B cell (primary cell): ENCODE results near the gene ADGRF1. TPM values are rescaled to one million over a fixed set of nuclear protein-coding genes. Genes with fewer than 3 reads are reported as not detected.

Experiments
- ATAC-seq: fragments of 200-7000 bp; cut with Tn5 transposase; one replicate; pipeline ENCODE4 v1.10.0; 2021; ENCODE audit warnings: low read depth, mild to moderate bottlenecking, moderate number of reproducible peaks, moderate library complexity
- CTCF ChIA-PET: fragments of 350-600 bp; sonication (Branson Sonifier 250); formaldehyde crosslinking; loops from one replicate; lab custom pipeline; 2021; ENCODE audit warnings: antibody characterized with exemption, inconsistent platforms; lab: Charles Lee
- POLR2A ChIA-PET: fragments of 350-600 bp; sonication (Branson Sonifier 250); formaldehyde crosslinking; loops from one replicate; lab custom pipeline; 2021; ENCODE audit warnings: antibody characterized with exemption; lab: Charles Lee
- DNase-seq: peaks from one replicate; pipeline ENCODE4 v3.0.0; 2013
- H2AFZ ChIP-seq: 2 replicates; pipeline ENCODE4 v1.6.1; 2012; ENCODE audit warnings: mild to moderate bottlenecking, low read depth, low read length; ENCODE audit not compliant: insufficient read depth, poor library complexity, severe bottlenecking
- H3K27ac ChIP-seq, 2 donors: 1 replicate in 1 of 2; 2 replicates in 1 of 2; pipeline ENCODE4 v1.5.1; 2012 to 2013; ENCODE audit warnings: low read length in 2 of 2, mild to moderate bottlenecking in 2 of 2, moderate library complexity in 1 of 2
- H3K27me3 ChIP-seq, 4 experiments: fragments of 200-600 bp in 1 of 4; sonication (generic) in 1 of 4; replicated peaks in 1 of 4; 1 replicate in 2 of 4; 2 replicates in 2 of 4; pipeline versions ENCODE4 v1.6.1 to v1.7.0; 2013 to 2016; ENCODE audit warnings: low read length in 3 of 4, mild to moderate bottlenecking in 2 of 4, mixed read lengths in 1 of 4, moderate library complexity in 1 of 4; ENCODE audit not compliant: insufficient read depth in 4 of 4, control insufficient read depth in 3 of 4; ENCODE audit errors: control extremely low read depth in 1 of 4
- H3K36me3 ChIP-seq, 2 experiments: replicated peaks in 1 of 2; 1 replicate in 1 of 2; 2 replicates in 1 of 2; pipeline versions ENCODE4 v1.6.1 to v1.7.1; 2013; ENCODE audit warnings: low read length in 1 of 2; ENCODE audit not compliant: insufficient read depth in 2 of 2, control insufficient read depth in 1 of 2; ENCODE audit errors: control extremely low read depth in 1 of 2, extremely low read depth in 1 of 2
- H3K4me1 ChIP-seq, 2 donors: fragments of 200-600 bp in 1 of 2; sonication (generic) in 1 of 2; 1 replicate in 1 of 2; 2 replicates in 1 of 2; pipeline versions ENCODE4 v1.5.1 to v1.6.1; 2013 to 2017; ENCODE audit warnings: low read length in 2 of 2; ENCODE audit not compliant: control insufficient read depth in 2 of 2, insufficient read depth in 2 of 2
- H3K4me2 ChIP-seq: replicated peaks from 2 replicates; pipeline ENCODE3; 2012; ENCODE audit warnings: mild to moderate bottlenecking, low read depth, low read length; ENCODE audit not compliant: poor library complexity, severe bottlenecking
- H3K4me3 ChIP-seq, 5 experiments: fragments of 200-600 bp in 1 of 5; sonication (generic) in 1 of 5; 1 replicate in 3 of 5; 2 replicates in 2 of 5; pipeline versions ENCODE4 v1.5.1 to v1.7.0; 2011 to 2016; ENCODE audit warnings: low read length in 4 of 5, mild to moderate bottlenecking in 4 of 5, low read depth in 2 of 5, control low read depth in 1 of 5, moderate library complexity in 1 of 5; ENCODE audit not compliant: insufficient read depth in 1 of 5; ENCODE audit errors: control extremely low read depth in 1 of 5, extremely low read depth in 1 of 5
- H3K79me2 ChIP-seq: fragments of 200-600 bp; sonication (generic); one replicate; pipeline ENCODE4 v1.6.0; 2016; ENCODE audit warnings: low read length; ENCODE audit not compliant: control insufficient read depth, insufficient read depth
- H3K9ac ChIP-seq: fragments of 200-600 bp; sonication (generic); 2 replicates; pipeline ENCODE4 v1.6.1; 2017; ENCODE audit warnings: mild to moderate bottlenecking, low read length, moderate library complexity
- H3K9me3 ChIP-seq, 3 donors: one replicate each; pipeline versions ENCODE4 v1.6.1 to v1.7.1; 2013; ENCODE audit warnings: low read length in 2 of 3; ENCODE audit not compliant: control insufficient read depth in 2 of 3, insufficient read depth in 1 of 3; ENCODE audit errors: control extremely low read depth in 1 of 3
- H4K20me1 ChIP-seq: 2 replicates; pipeline ENCODE4 v1.6.0; 2012; ENCODE audit warnings: mild to moderate bottlenecking, low read length; ENCODE audit not compliant: insufficient read depth, control insufficient read depth, poor library complexity, severe bottlenecking
- H3K27ac Mint-ChIP-seq: one replicate; pipeline ENCODE4 v1.8.0; 2021; ENCODE audit warnings: mixed read lengths
- H3K27me3 Mint-ChIP-seq: one replicate; pipeline ENCODE4 v1.8.0; 2021; ENCODE audit warnings: mixed read lengths
- H3K4me1 Mint-ChIP-seq: one replicate; pipeline ENCODE4 v1.8.0; 2021; ENCODE audit warnings: mixed read lengths
- H3K4me3 Mint-ChIP-seq: one replicate; pipeline ENCODE4 v1.8.0; 2021; ENCODE audit warnings: mixed read lengths
- H3K9me3 Mint-ChIP-seq: one replicate; pipeline ENCODE4 v1.8.0; 2022; ENCODE audit warnings: mixed read lengths; ENCODE audit not compliant: insufficient read depth
- CTCF ChIP-seq: fragments of 200-600 bp; IDR thresholded peaks from one replicate; pipeline ENCODE4 v1.8.0; 2022; ENCODE audit warnings: antibody characterized with exemption, mild to moderate bottlenecking
- EZH2 ChIP-seq: IDR thresholded peaks from 2 replicates; pipeline ENCODE4 v1.6.1; 2012; ENCODE audit warnings: borderline replicate concordance, low read depth, mild to moderate bottlenecking, moderate library complexity, low read length; ENCODE audit not compliant: insufficient read depth, poor library complexity, severe bottlenecking
- WGBS: methylation state at CpG from one replicate; pipeline ENCODE4 v1.1.5; 2013; ENCODE audit warnings: missing lambda C conversion rate; ENCODE audit not compliant: insufficient coverage; 5-methylcytosine and 5-hydroxymethylcytosine counted together
- intact Hi-C: fragments of 100-400 bp; cut with micrococcal nuclease; formaldehyde crosslinking; loops from one replicate; pipeline ENCODE4 v1.10.0; 2022
- polyA plus RNA-seq: library from polyadenylated mRNA; depleted of rRNA; stranded (reverse); fragments of >200 nt; gene quantifications from 2 replicates; pipeline ENCODE4 v1.2.3, GENCODE V29; 2012
- total RNA-seq, 2 donors: library from RNA; stranded (reverse); fragments of 120-200 nt in 1 of 2; gene quantifications; 1 replicate in 1 of 2; 2 replicates in 1 of 2; pipeline versions ENCODE4 v1.2.3 to v1.2.4, GENCODE V29; 2013 to 2022

ADGRF1 gene
- total and polyA plus RNA-seq, 2 donors (not counting 1 experiment from before 2014, with no cell fraction given) = not detected

- Histone ChIP-seq H3K4me2 (no peak overlapping the region), H3K36me3 (no peaks in the 10 kb centered on the region), H4K20me1 (no peaks in the 10 kb centered on the region), H3K9me3 (no peaks in the 10 kb centered on the region), H3K27ac (no peak overlapping the region), H3K4me1 (no peaks in the 10 kb centered on the region), H2AFZ (no peak overlapping the region), H3K79me2 (no peaks in the 10 kb centered on the region), H3K9ac (no peak overlapping the region), H3K4me3 (no peak overlapping the region), H3K27me3 (no peaks in the 10 kb centered on the region)
- DNase-seq = no peak
- no peak for TF ChIP-seq CTCF
- TF ChIP-seq EZH2 = no peak
- Mint-ChIP-seq H3K4me3 (no peak overlapping the region), H3K4me1 (no peaks in the 10 kb centered on the region), H3K27me3 (peaks cover 23% of the 10 kb centered on the region), H3K27ac (no peak overlapping the region), H3K9me3 (no peaks in the 10 kb centered on the region)
- no peak for ATAC-seq
- ChIA-PET CTCF (no interaction called here), POLR2A (no interaction called here)
- WGBS = 100% methylated on average over 3 of the region's 8 CpGs
- intact Hi-C loops = no loop called here
Measured at GRCh38 chr6:46948699-46949098, 93.4 kb downstream of the ADGRF1 start.

Other genes starting within 250 kb of the ADGRF1 start
- not detected in 2 replicates for gene MEP1A, start 248.9 kb downstream of the ADGRF1 start, total RNA-seq
- not detected in 2 replicates for gene MEP1A, start 248.9 kb downstream of the ADGRF1 start, polyA plus RNA-seq
- not detected in 2 replicates for gene ADGRF5, start 120.4 kb downstream of the ADGRF1 start, total RNA-seq
- gene ADGRF5, start 120.4 kb downstream of the ADGRF1 start, polyA plus RNA-seq = not detected in 2 replicates